ENCODE data around the gene HGS.

GRCh38 chr17:81647640-81648012 lies 36.2 kb upstream of the HGS start:
- TF ChIP-seq, protein P1, sequence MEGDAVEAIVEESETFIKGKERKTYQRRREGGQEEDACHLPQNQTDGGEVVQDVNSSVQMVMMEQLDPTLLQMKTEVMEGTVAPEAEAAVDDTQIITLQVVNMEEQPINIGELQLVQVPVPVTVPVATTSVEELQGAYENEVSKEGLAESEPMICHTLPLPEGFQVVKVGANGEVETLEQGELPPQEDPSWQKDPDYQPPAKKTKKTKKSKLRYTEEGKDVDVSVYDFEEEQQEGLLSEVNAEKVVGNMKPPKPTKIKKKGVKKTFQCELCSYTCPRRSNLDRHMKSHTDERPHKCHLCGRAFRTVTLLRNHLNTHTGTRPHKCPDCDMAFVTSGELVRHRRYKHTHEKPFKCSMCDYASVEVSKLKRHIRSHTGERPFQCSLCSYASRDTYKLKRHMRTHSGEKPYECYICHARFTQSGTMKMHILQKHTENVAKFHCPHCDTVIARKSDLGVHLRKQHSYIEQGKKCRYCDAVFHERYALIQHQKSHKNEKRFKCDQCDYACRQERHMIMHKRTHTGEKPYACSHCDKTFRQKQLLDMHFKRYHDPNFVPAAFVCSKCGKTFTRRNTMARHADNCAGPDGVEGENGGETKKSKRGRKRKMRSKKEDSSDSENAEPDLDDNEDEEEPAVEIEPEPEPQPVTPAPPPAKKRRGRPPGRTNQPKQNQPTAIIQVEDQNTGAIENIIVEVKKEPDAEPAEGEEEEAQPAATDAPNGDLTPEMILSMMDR (IDR thresholded peaks at IDR 0.05): no peak
- TF ChIP-seq POLR2A (IDR thresholded peaks at IDR 0.05): no peak

All from Peyer's patch (tissue), 4 donors.